Measurements from ENCODE around the gene DDX56. TPM values are rescaled to one million over a fixed set of nuclear protein-coding genes. Genes with fewer than 3 reads are reported as not detected.

The DDX56 gene
- total RNA-seq, 1 experiment from 2014 or later: 119 TPM

- H3K4me2 ChIP-seq (ENCODE audit: low read length): peak overlapping the region; percentile 85
- H3F3A ChIP-seq (ENCODE audit: low read length, unreplicated experiment): no peaks in the 10 kb centered on the region
- CTCF ChIA-PET: interaction anchor here (0.9 kb wide), 1 partner anchor 9 kb away, joined by 6 read pairs; no protein-coding TSS in a partner anchor
- H3K36me3 ChIP-seq (ENCODE audit: low read depth, low read length): peaks cover 14% of the 10 kb centered on the region
- no peaks in the 10 kb centered on the region for H3K9me2 ChIP-seq (replicated peaks; ENCODE audit: low read length)
- peak overlapping the region; percentile 88 for H3K4me3 ChIP-seq (ENCODE audit: low read length)
- H4K20me1 ChIP-seq (ENCODE audit: low read length): no peaks in the 10 kb centered on the region
- TF ChIP-seq, protein P1, sequence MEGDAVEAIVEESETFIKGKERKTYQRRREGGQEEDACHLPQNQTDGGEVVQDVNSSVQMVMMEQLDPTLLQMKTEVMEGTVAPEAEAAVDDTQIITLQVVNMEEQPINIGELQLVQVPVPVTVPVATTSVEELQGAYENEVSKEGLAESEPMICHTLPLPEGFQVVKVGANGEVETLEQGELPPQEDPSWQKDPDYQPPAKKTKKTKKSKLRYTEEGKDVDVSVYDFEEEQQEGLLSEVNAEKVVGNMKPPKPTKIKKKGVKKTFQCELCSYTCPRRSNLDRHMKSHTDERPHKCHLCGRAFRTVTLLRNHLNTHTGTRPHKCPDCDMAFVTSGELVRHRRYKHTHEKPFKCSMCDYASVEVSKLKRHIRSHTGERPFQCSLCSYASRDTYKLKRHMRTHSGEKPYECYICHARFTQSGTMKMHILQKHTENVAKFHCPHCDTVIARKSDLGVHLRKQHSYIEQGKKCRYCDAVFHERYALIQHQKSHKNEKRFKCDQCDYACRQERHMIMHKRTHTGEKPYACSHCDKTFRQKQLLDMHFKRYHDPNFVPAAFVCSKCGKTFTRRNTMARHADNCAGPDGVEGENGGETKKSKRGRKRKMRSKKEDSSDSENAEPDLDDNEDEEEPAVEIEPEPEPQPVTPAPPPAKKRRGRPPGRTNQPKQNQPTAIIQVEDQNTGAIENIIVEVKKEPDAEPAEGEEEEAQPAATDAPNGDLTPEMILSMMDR (conservative IDR thresholded peaks at IDR 0.05; ENCODE audit: low read depth, low read length): no peak
- TF ChIP-seq EZH2phosphoT487 (IDR thresholded peaks at IDR 0.05; ENCODE audit: borderline replicate concordance, low read length) (no peak), EZH2 (IDR thresholded peaks at IDR 0.05; ENCODE audit: low read length, unreplicated experiment) (no peak)
- H3K27ac ChIP-seq (ENCODE audit: low read length): peak overlapping the region; percentile 73; the same call in 1 of the 2 replicates
- peak overlapping the region; percentile 89 for H3K9ac ChIP-seq (ENCODE audit: low read length)
- no TSS peak for BruUV-seq (replicated peaks)
- H3K9me3 ChIP-seq (ENCODE audit: low read length): no peaks in the 10 kb centered on the region
- POLR2A ChIA-PET (ENCODE audit: unreplicated experiment): no interaction called here
- intact Hi-C loops (cut with micrococcal nuclease): no loop called here
- H3K4me1 ChIP-seq (ENCODE audit: insufficient read depth, low read length): peaks cover 16% of the 10 kb centered on the region
- 0 out of 2 replicates have a peak overlapping the region, but pooled peaks have one; percentile 86 for H2AFZ ChIP-seq (ENCODE audit: low read length)
- DNase-seq (no peak), ATAC-seq (no peak)
- H3K27me3 ChIP-seq (ENCODE audit: low read length): no peaks in the 10 kb centered on the region
- peaks cover 34% of the 10 kb centered on the region for H3K79me2 ChIP-seq (ENCODE audit: low read length)
These were observed 9.6 kb upstream of the DDX56 start for GRCh38 chr7:44583146-44583865.

GRCh38 chr7:44581879-44582603 is 8.3 kb upstream of the DDX56 start, which contains the start of gene TMED4:
TSS of gene TMED4 (minus strand) at chr7:44582231. CDS start at chr7:44582206, 25 bp downstream.
- Histone ChIP-seq H2AFZ (ENCODE audit: low read length) (peak within 1 kb of the TSS; percentile 86), H3K9me2 (replicated peaks; ENCODE audit: low read length) (no peaks in the 10 kb centered on the region), H3K9me3 (ENCODE audit: low read length) (no peaks in the 10 kb centered on the region), H3K27me3 (ENCODE audit: low read length) (no peaks in the 10 kb centered on the region), H3K4me2 (ENCODE audit: low read length) (peak within 1 kb of the TSS; percentile 87), H3K36me3 (ENCODE audit: low read depth, low read length) (peaks cover 18% of the 10 kb centered on the region), H4K20me1 (ENCODE audit: low read length) (no peaks in the 10 kb centered on the region), H3F3A (ENCODE audit: low read length, unreplicated experiment) (no peaks in the 10 kb centered on the region), H3K4me3 (ENCODE audit: low read length) (peak within 1 kb of the TSS; percentile 88), H3K9ac (ENCODE audit: low read length) (peak within 1 kb of the TSS; percentile 97), H3K27ac (ENCODE audit: low read length) (peak within 1 kb of the TSS; percentile 73), H3K79me2 (ENCODE audit: low read length) (peaks cover 38% of the 10 kb centered on the region), H3K4me1 (ENCODE audit: insufficient read depth, low read length) (peaks cover 10% of the 10 kb centered on the region)
- ChIA-PET POLR2A (ENCODE audit: unreplicated experiment) (interaction anchor here (0.6 to 1.0 kb wide), 4 partner anchors 8 to 55 kb away, joined by 4 to 6 read pairs (median 5); partner anchors contain the start of genes DDX56 and OGDH), CTCF (interaction anchor here (0.9 kb wide), 1 partner anchor 8 kb away, joined by 6 read pairs; no protein-coding TSS in a partner anchor)
- peak; percentile 91 for ATAC-seq
- intact Hi-C loops (cut with micrococcal nuclease): no loop called here
- TF ChIP-seq, protein P1 (conservative IDR thresholded peaks at IDR 0.05; ENCODE audit: low read depth, low read length): no peak
- TF ChIP-seq EZH2 (IDR thresholded peaks at IDR 0.05; ENCODE audit: low read length, unreplicated experiment) (no peak), EZH2phosphoT487 (IDR thresholded peaks at IDR 0.05; ENCODE audit: borderline replicate concordance, low read length) (no peak)
- no TSS peak for BruUV-seq (replicated peaks)
- DNase-seq: peak; percentile 98
